Measurements from ENCODE around the gene BATF.

Gene BATF

GRCh38 chr14:75543253-75543652 is 21.0 kb downstream of the BATF start:
- no peak for TF ChIP-seq CTCF (IDR thresholded peaks at IDR 0.05; ENCODE audit: insufficient read depth, low read length, poor library complexity, severe bottlenecking)
- DNase-seq (ENCODE audit: extremely low read depth, insufficient read length): no peak
- peak overlapping the region; percentile 29; the same call in 1 of the 2 replicates for H3K4me3 ChIP-seq (replicated peaks; ENCODE audit: low read depth, low read length)
- H3K36me3 ChIP-seq (ENCODE audit: control insufficient read depth, insufficient read depth, low read length): peaks cover 16% of the 10 kb centered on the region
- H3K27me3 ChIP-seq (replicated peaks; ENCODE audit: control insufficient read depth, insufficient read depth, low read length): no peaks in the 10 kb centered on the region

GRCh38 chr14:75543786-75544185 is 21.5 kb downstream of the BATF start:
- no peak for TF ChIP-seq CTCF (IDR thresholded peaks at IDR 0.05; ENCODE audit: insufficient read depth, low read length, poor library complexity, severe bottlenecking)
- peaks cover 14% of the 10 kb centered on the region for H3K36me3 ChIP-seq (ENCODE audit: control insufficient read depth, insufficient read depth, low read length)
- H3K4me3 ChIP-seq (replicated peaks; ENCODE audit: low read depth, low read length): no peak overlapping the region
- DNase-seq (ENCODE audit: extremely low read depth, insufficient read length): no peak
- H3K27me3 ChIP-seq (replicated peaks; ENCODE audit: control insufficient read depth, insufficient read depth, low read length): no peaks in the 10 kb centered on the region

- no peak for DNase-seq (ENCODE audit: extremely low read depth, insufficient read length)
- Histone ChIP-seq H3K27me3 (replicated peaks; ENCODE audit: control insufficient read depth, insufficient read depth, low read length) (no peaks in the 10 kb centered on the region), H3K36me3 (ENCODE audit: control insufficient read depth, insufficient read depth, low read length) (peaks cover 14% of the 10 kb centered on the region), H3K4me3 (replicated peaks; ENCODE audit: low read depth, low read length) (no peak overlapping the region)
- TF ChIP-seq CTCF (IDR thresholded peaks at IDR 0.05; ENCODE audit: insufficient read depth, low read length, poor library complexity, severe bottlenecking): no peak
Measured at GRCh38 chr14:75545907-75546306, 23.6 kb downstream of the BATF start.

- Histone ChIP-seq H3K4me3 (replicated peaks; ENCODE audit: low read depth, low read length) (no peak overlapping the region), H3K27me3 (replicated peaks; ENCODE audit: control insufficient read depth, insufficient read depth, low read length) (no peaks in the 10 kb centered on the region), H3K36me3 (ENCODE audit: control insufficient read depth, insufficient read depth, low read length) (peaks cover 12% of the 10 kb centered on the region)
- no peak for DNase-seq (ENCODE audit: extremely low read depth, insufficient read length)
- no peak for TF ChIP-seq CTCF (IDR thresholded peaks at IDR 0.05; ENCODE audit: insufficient read depth, low read length, poor library complexity, severe bottlenecking)
Measured at GRCh38 chr14:75547552-75548250, 25.4 kb downstream of the BATF start.

- Histone ChIP-seq H3K36me3 (ENCODE audit: control insufficient read depth, insufficient read depth, low read length) (peaks cover 12% of the 10 kb centered on the region), H3K4me3 (replicated peaks; ENCODE audit: low read depth, low read length) (no peak overlapping the region), H3K27me3 (replicated peaks; ENCODE audit: control insufficient read depth, insufficient read depth, low read length) (no peaks in the 10 kb centered on the region)
- TF ChIP-seq CTCF (IDR thresholded peaks at IDR 0.05; ENCODE audit: insufficient read depth, low read length, poor library complexity, severe bottlenecking): no peak
- no peak for DNase-seq (ENCODE audit: extremely low read depth, insufficient read length)
Measured at GRCh38 chr14:75548544-75548943, 26.3 kb downstream of the BATF start.

- H3K4me3 ChIP-seq (replicated peaks; ENCODE audit: low read depth, low read length): no peak overlapping the region
- H3K27me3 ChIP-seq (replicated peaks; ENCODE audit: control insufficient read depth, insufficient read depth, low read length): no peaks in the 10 kb centered on the region
- H3K36me3 ChIP-seq (ENCODE audit: control insufficient read depth, insufficient read depth, low read length): peaks cover 12% of the 10 kb centered on the region
- DNase-seq (ENCODE audit: extremely low read depth, insufficient read length): no peak
- TF ChIP-seq CTCF (IDR thresholded peaks at IDR 0.05; ENCODE audit: insufficient read depth, low read length, poor library complexity, severe bottlenecking): no peak
Measured at GRCh38 chr14:75549169-75549568, 26.9 kb downstream of the BATF start.
